Nasal cavity respiratory epithelium epithelial cell of viscerocranial mucosa (primary cell): ENCODE results near the gene GADD45G. TPM values are rescaled to one million over a fixed set of nuclear protein-coding genes. Genes with fewer than 3 reads are reported as not detected.

Experiments used
- total RNA-seq: library from RNA; depleted of rRNA; stranded (reverse); fragments of >200 nt; gene quantifications from 2 replicates; pipeline ENCODE4 v1.2.3, GENCODE V29; 2014

GADD45G gene, protein sequence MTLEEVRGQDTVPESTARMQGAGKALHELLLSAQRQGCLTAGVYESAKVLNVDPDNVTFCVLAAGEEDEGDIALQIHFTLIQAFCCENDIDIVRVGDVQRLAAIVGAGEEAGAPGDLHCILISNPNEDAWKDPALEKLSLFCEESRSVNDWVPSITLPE
- 0.43 TPM in 1 of 2 replicates, not detected in the other for total RNA-seq

DNA sequence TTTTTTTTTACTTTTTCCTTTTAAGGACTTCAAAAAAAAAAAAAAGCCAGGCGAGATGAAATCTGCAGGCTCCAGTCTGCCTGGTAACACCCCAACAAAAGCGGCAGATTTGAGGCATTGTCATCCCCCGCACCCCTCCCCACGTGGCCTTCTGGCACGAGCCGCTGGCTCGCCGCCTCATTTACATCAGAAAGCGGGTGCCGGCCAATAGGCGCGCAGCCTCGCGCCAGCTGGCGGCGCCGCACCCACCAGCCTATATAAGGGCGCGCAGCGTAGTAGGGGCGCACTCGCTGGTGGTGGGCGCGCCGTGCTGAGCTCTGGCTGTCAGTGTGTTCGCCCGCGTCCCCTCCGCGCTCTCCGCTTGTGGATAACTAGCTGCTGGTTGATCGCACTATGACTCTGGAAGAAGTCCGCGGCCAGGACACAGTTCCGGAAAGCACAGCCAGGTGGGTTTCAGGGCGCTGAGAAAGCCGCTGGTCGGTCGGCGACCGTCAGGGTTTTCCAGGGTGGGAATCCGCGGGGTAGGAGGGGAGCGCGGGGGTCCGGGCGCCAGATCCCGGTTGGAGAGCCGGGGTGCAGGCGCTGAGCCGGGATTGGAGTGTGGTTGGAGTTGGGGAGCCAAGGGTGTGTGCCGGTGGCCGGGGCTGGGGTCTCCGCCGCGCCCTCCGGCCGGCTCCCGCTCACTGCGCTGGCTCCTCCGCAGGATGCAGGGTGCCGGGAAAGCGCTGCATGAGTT is at the start of gene GADD45G:
Gene GADD45G (plus strand): TSS at position 284 of the 736 bp plus-strand sequence. CDS start 110 bp downstream, at position 394.

Other genes with a start within 250 kb of the GADD45G start
- 0.68 and 7.0 TPM in 2 replicates for gene SEMA4D, start 106.9 kb upstream of the GADD45G start, total RNA-seq